OCI-LY7 (cell line): ENCODE data around the gene DPEP3. TPM values are rescaled to one million over a fixed set of nuclear protein-coding genes. Genes with fewer than 3 reads are reported as not detected.

Experiments
- BruUV-seq: library from RNA; stranded (reverse); fragments of 400-500 nt; replicated peaks from 2 replicates; lab custom pipeline; 2021; lab: Mats Ljungman, UMichigan
- CTCF ChIA-PET: fragments of 300-600 bp; sonication (Branson Sonifier 250); formaldehyde crosslinking; loops from one replicate; lab custom pipeline; 2022; ENCODE audit warnings: antibody characterized with exemption; ENCODE audit not compliant: unreplicated experiment; lab: Charles Lee
- POLR2A ChIA-PET: fragments of 300-600 bp; sonication (Branson Sonifier 250); formaldehyde crosslinking; loops from one replicate; lab custom pipeline; 2022; ENCODE audit warnings: antibody characterized with exemption; lab: Charles Lee
- DNase-seq: peaks from one replicate; pipeline ENCODE4 v3.0.0-alpha.2; 2015; ENCODE audit warnings: low spot score
- H2AFZ ChIP-seq: fragments of 200-600 bp; sonication (generic), shearing (Covaris generic); 2 replicates; pipeline ENCODE4 v1.6.1; 2014; ENCODE audit warnings: mild to moderate bottlenecking, antibody characterized with exemption, low read length, moderate library complexity
- H3K27ac ChIP-seq: fragments of 200-600 bp; sonication (generic); 2 replicates; pipeline ENCODE4 v1.5.1; 2014; ENCODE audit warnings: mixed run types, low read depth, mild to moderate bottlenecking, moderate library complexity, low read length, inconsistent platforms; ENCODE audit not compliant: poor library complexity, severe bottlenecking
- H3K36me3 ChIP-seq: fragments of 200-600 bp; sonication (generic); 2 replicates; pipeline ENCODE4 v1.6.1; 2014; ENCODE audit warnings: mild to moderate bottlenecking, antibody characterized with exemption, low read length, moderate library complexity, mixed read lengths; ENCODE audit not compliant: insufficient read depth
- H3K4me1 ChIP-seq: fragments of 200-600 bp; sonication (generic); 2 replicates; pipeline ENCODE4 v1.5.1; 2014; ENCODE audit warnings: mild to moderate bottlenecking, low read length; ENCODE audit not compliant: insufficient read depth, poor library complexity, severe bottlenecking
- H3K4me2 ChIP-seq: fragments of 200-600 bp; sonication (generic); 2 replicates; pipeline ENCODE4 v1.6.1; 2014; ENCODE audit warnings: mild to moderate bottlenecking, low read length
- H3K4me3 ChIP-seq: fragments of 200-600 bp; sonication (generic); 2 replicates; pipeline ENCODE4 v1.5.1; 2014; ENCODE audit warnings: mild to moderate bottlenecking, low read depth, low read length; ENCODE audit not compliant: poor library complexity, severe bottlenecking
- H3K79me2 ChIP-seq: fragments of 200-600 bp; sonication (generic); 2 replicates; pipeline ENCODE4 v1.6.1; 2016; ENCODE audit warnings: low read depth, mild to moderate bottlenecking, low read length, moderate library complexity, mixed read lengths; ENCODE audit not compliant: insufficient read depth
- H3K9me2 ChIP-seq: fragments of 200-600 bp; sonication (generic); 2 replicates; pipeline ENCODE4 v1.6.1; 2016; ENCODE audit warnings: mild to moderate bottlenecking, low read length, mixed read lengths; ENCODE audit not compliant: insufficient read depth
- H3K9me3 ChIP-seq: fragments of 200-600 bp; sonication (generic); 2 replicates; pipeline ENCODE4 v1.6.1; 2014; ENCODE audit warnings: mild to moderate bottlenecking, mixed run types, low read length, mixed read lengths
- H4K20me1 ChIP-seq: fragments of 200-600 bp; sonication (generic); 2 replicates; pipeline ENCODE4 v1.6.1; 2014; ENCODE audit warnings: mild to moderate bottlenecking, antibody characterized with exemption, low read length, moderate library complexity, mixed read lengths; ENCODE audit not compliant: insufficient read depth
- EZH2phosphoT487 ChIP-seq: fragments of 200-600 bp; sonication (generic); IDR thresholded peaks from 2 replicates; pipeline ENCODE4 v1.6.1; 2018; ENCODE audit warnings: low read depth, borderline replicate concordance, mild to moderate bottlenecking, mixed run types, antibody characterized with exemption, low read length, moderate library complexity, mixed read lengths
- intact Hi-C: fragments of 100-400 bp; cut with micrococcal nuclease; formaldehyde crosslinking; loops from one replicate; pipeline ENCODE4 v1.10.0; 2022; ENCODE audit not compliant: unreplicated experiment
- total RNA-seq, 2 experiments: library from RNA; depleted of rRNA in 1 of 2; stranded (reverse); fragments of >200 nt in 1 of 2; shearing (Covaris generic) in 1 of 2; gene quantifications; 2 replicates each; pipeline ENCODE4 v1.2.3, GENCODE V29; 2014 to 2022
- TF ChIP-seq, protein P1 (sequence below): fragments of 200-600 bp; sonication (generic); conservative IDR thresholded peaks from 2 replicates; pipeline ENCODE4 v1.5.1; 2014; ENCODE audit warnings: mild to moderate bottlenecking, antibody characterized with exemption, low read length, moderate library complexity, mixed read lengths

Gene DPEP3
- total RNA-seq, 2 experiments from 2014 or later, result not detected

DNA sequence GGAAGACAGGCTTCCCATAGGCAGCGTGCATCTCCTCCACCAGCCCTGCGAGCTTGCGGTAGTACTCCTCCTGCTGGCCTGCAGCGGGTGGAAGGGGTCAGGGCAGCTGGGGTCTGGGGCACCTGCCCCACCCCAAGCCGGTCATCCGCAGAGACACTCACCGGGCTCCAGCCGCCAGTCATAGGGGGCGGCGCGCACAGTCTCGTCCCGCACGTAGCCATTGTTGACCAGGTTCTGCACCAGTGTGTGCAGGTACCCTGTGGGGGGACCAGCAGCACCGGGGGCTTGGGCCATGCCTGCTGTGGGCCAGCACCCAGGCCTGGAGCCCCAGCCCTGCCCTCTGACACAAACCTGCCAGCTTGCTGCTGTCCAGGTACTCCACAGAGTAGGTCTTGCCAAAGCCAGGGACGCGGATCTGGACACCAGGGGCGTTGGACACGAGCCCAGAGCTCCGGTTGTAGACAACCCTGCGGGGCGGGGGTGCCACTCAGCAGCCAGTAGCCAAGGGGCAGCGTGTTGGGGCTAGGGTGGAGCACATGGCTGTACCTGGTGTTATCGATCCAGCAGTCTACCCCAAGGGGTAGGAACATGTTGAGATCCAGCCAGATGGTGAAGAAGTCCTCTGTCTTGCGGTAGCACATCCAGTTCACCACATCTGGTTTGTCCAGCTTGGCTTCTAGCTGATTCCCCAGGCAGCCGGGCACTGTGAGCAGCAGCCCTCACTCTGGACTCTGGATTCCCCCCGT, 37.6 kb downstream of the DPEP3 start:
- no peaks in the 10 kb centered on the region for H3K9me3 ChIP-seq
- no peak overlapping the region for H3K4me3 ChIP-seq
- ChIA-PET CTCF (no interaction called here), POLR2A (no interaction called here)
- BruUV-seq, result no TSS peak
- no peak overlapping the region for H2AFZ ChIP-seq
- H3K36me3 ChIP-seq, result no peaks in the 10 kb centered on the region
- H4K20me1 ChIP-seq, result no peaks in the 10 kb centered on the region
- TF ChIP-seq EZH2phosphoT487, result no peak
- TF ChIP-seq, protein P1, sequence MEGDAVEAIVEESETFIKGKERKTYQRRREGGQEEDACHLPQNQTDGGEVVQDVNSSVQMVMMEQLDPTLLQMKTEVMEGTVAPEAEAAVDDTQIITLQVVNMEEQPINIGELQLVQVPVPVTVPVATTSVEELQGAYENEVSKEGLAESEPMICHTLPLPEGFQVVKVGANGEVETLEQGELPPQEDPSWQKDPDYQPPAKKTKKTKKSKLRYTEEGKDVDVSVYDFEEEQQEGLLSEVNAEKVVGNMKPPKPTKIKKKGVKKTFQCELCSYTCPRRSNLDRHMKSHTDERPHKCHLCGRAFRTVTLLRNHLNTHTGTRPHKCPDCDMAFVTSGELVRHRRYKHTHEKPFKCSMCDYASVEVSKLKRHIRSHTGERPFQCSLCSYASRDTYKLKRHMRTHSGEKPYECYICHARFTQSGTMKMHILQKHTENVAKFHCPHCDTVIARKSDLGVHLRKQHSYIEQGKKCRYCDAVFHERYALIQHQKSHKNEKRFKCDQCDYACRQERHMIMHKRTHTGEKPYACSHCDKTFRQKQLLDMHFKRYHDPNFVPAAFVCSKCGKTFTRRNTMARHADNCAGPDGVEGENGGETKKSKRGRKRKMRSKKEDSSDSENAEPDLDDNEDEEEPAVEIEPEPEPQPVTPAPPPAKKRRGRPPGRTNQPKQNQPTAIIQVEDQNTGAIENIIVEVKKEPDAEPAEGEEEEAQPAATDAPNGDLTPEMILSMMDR, result no peak
- no peaks in the 10 kb centered on the region for H3K9me2 ChIP-seq
- H3K4me2 ChIP-seq, result no peak overlapping the region
- intact Hi-C loops, result no loop called here
- no peak overlapping the region for H3K27ac ChIP-seq
- DNase-seq, result no peak
- no peaks in the 10 kb centered on the region for H3K79me2 ChIP-seq
- H3K4me1 ChIP-seq, result peaks cover 17% of the 10 kb centered on the region

DNA sequence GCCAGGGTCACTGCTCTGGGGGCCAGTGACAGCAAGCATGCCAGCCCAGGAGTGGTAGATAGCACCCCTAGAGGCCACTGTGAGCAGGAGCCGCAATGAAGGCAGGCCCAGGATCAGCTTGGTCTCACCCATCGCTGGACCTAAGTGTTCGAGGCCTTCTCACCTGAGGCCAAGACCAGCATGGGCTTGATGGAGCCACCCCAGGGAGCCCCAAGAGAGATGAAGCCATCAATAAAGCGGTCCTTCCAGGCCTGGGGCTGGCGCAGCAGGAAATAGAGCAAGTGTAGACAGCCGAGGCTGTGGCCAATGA, 38.1 kb downstream of the DPEP3 start:
- H3K36me3 ChIP-seq, result no peaks in the 10 kb centered on the region
- BruUV-seq, result no TSS peak
- intact Hi-C loops, result no loop called here
- no peaks in the 10 kb centered on the region for H3K9me2 ChIP-seq
- no peaks in the 10 kb centered on the region for H3K79me2 ChIP-seq
- DNase-seq, result peak; percentile 62
- H3K9me3 ChIP-seq, result no peaks in the 10 kb centered on the region
- H3K27ac ChIP-seq, result no peak overlapping the region
- H3K4me1 ChIP-seq, result peaks cover 22% of the 10 kb centered on the region
- no peak overlapping the region for H3K4me3 ChIP-seq
- CTCF ChIA-PET, result no interaction called here
- H2AFZ ChIP-seq, result no peak overlapping the region
- H4K20me1 ChIP-seq, result no peaks in the 10 kb centered on the region
- TF ChIP-seq, protein P1, result peak; percentile 89
- no peak for TF ChIP-seq EZH2phosphoT487
- no peak overlapping the region for H3K4me2 ChIP-seq
- POLR2A ChIA-PET, result no interaction called here

DNA sequence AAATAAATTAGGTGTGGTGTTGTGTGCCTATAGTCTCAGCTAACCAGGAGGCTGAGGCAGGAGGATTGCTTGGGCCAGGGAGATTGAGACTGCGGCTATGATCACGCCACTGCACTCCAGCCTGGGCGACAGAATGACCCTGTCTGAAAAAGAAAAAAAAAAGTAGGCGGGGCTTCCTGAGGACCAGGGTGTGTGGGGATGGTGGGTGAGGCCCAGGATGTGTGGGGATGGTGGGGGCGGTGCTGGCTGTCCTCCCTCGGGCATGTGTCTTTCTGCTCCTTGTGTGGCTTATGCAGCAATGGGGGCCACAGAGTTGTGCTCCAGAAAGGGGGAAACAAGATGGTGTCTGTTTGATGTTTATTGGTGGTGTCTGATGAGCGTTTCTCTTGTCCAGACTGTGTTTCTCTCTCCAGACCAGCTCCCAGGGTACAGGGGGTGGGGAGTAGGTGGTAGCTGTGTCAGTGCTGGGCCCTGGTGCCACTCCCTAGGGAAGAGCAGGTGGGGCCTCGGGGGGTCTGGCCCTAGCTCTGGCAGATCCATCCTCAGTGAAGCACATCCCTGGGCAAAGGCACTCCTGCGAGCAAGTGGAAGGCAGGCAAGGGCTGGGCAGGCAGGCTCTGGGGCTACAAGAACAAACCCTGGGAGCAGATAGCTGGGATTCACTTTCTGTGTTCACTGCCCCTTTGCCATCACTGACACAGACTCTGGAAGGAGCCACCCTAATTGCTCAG, 38.7 kb downstream of the DPEP3 start:
- Histone ChIP-seq H3K27ac (no peak overlapping the region), H4K20me1 (no peaks in the 10 kb centered on the region), H3K36me3 (no peaks in the 10 kb centered on the region), H3K4me3 (no peak overlapping the region), H3K4me1 (peaks cover 25% of the 10 kb centered on the region), H2AFZ (no peak overlapping the region), H3K9me2 (no peaks in the 10 kb centered on the region), H3K4me2 (no peak overlapping the region), H3K9me3 (no peaks in the 10 kb centered on the region), H3K79me2 (no peaks in the 10 kb centered on the region)
- no TSS peak for BruUV-seq
- TF ChIP-seq EZH2phosphoT487, result no peak
- TF ChIP-seq, protein P1, result no peak
- CTCF ChIA-PET, result no interaction called here
- intact Hi-C loops, result no loop called here
- POLR2A ChIA-PET, result no interaction called here
- DNase-seq, result no peak
